HCT116 (cell line): Measurements from ENCODE around the gene HYOU1. TPM values are rescaled to one million over a fixed set of nuclear protein-coding genes. Genes with fewer than 3 reads are reported as not detected.

Experiments
- ATAC-seq: fragments of 200-7000 bp; cut with Tn5 transposase; 2 replicates; pipeline ENCODE4 v1.9.1; 2020; ENCODE audit warnings: mild to moderate bottlenecking, moderate library complexity
- BruUV-seq: library from RNA; stranded (reverse); fragments of 400-500 nt; replicated peaks from 2 replicates; lab custom pipeline; 2021; lab: Mats Ljungman, UMichigan
- CTCF ChIA-PET: fragments of 300-600 bp; sonication (Branson Sonifier 250); formaldehyde crosslinking; loops from one replicate; lab custom pipeline; 2021; ENCODE audit warnings: antibody characterized with exemption; lab: Charles Lee
- POLR2A ChIA-PET: fragments of 300-600, 350-600 bp; sonication (Branson Sonifier 250); formaldehyde crosslinking; loops from one replicate; lab custom pipeline; 2021; ENCODE audit warnings: antibody characterized with exemption; lab: Charles Lee
- RAD21 ChIA-PET, 2 experiments: fragments of 300-600 bp; sonication (Branson Sonifier 250); formaldehyde crosslinking; loops; one replicate each; lab custom pipeline; 2023; ENCODE audit warnings: low total read pairs in 2 of 2; ENCODE audit not compliant: uncharacterized antibody in 2 of 2, unreplicated experiment in 2 of 2, low non-redundant PET in 1 of 2; lab: Charles Lee
- DNase-seq: peaks from one replicate; pipeline ENCODE4 v3.0.0-alpha.2; 2010; ENCODE audit warnings: low read depth, low spot score
- H2AFZ ChIP-seq: fragments of 200-600 bp; shearing (Covaris generic), sonication (generic); 2 replicates; pipeline ENCODE4 v1.6.1; 2017; ENCODE audit warnings: low read depth, mixed run types, mixed read lengths, antibody characterized with exemption, low read length; ENCODE audit not compliant: poor library complexity, severe bottlenecking
- H3K27ac ChIP-seq: 2 replicates; pipeline ENCODE4 v1.5.1; 2012; ENCODE audit warnings: low read depth, low read length
- H3K27me3 ChIP-seq: fragments of 200-600 bp; sonication (generic); 2 replicates; pipeline ENCODE4 v1.6.1; 2016; ENCODE audit warnings: mixed run types, low read length, mixed read lengths; ENCODE audit not compliant: insufficient read depth
- H3K36me3 ChIP-seq, 2 experiments: fragments of 200-500 bp in 1 of 2; fragments of 200-600 bp in 1 of 2; sonication (Bioruptor generic) in 1 of 2; sonication (generic) in 1 of 2; 2 replicates each; pipeline versions ENCODE4 v1.5.1 to v1.6.1; 2014 to 2016; ENCODE audit warnings: low read length in 2 of 2, inconsistent platforms in 1 of 2, mixed read lengths in 1 of 2, mixed run types in 1 of 2; ENCODE audit not compliant: insufficient read depth in 2 of 2, control insufficient read depth in 1 of 2
- H3K4me1 ChIP-seq, 2 experiments: fragments of 200-600 bp in 1 of 2; sonication (generic) in 1 of 2; 2 replicates each; pipeline versions ENCODE4 v1.5.1 to v1.6.1; 2012 to 2017; ENCODE audit warnings: low read length in 2 of 2, inconsistent platforms in 1 of 2, mild to moderate bottlenecking in 1 of 2, mixed read lengths in 1 of 2, mixed run types in 1 of 2, moderate library complexity in 1 of 2; ENCODE audit not compliant: insufficient read depth in 2 of 2, control insufficient read depth in 1 of 2
- H3K4me2 ChIP-seq: fragments of 200-600 bp; sonication (generic); 2 replicates; pipeline ENCODE4 v1.6.1; 2017; ENCODE audit warnings: mixed run types, low read length, mixed read lengths
- H3K4me3 ChIP-seq, 2 experiments: fragments of 200-600 bp in 1 of 2; sonication (generic) in 1 of 2; replicated peaks in 1 of 2; 2 replicates each; pipeline ENCODE4 v1.5.1; 2011 to 2016; ENCODE audit warnings: low read length in 2 of 2, control low read depth in 1 of 2, low read depth in 1 of 2, mild to moderate bottlenecking in 1 of 2, mixed read lengths in 1 of 2, mixed run types in 1 of 2
- H3K79me2 ChIP-seq: fragments of 200-600 bp; sonication (generic); 2 replicates; pipeline ENCODE4 v1.6.1; 2017; ENCODE audit warnings: mild to moderate bottlenecking, mixed run types, low read length, moderate library complexity, mixed read lengths; ENCODE audit not compliant: insufficient read depth
- H3K9ac ChIP-seq: fragments of 200-600 bp; sonication (generic); 2 replicates; pipeline ENCODE4 v1.6.1; 2016; ENCODE audit warnings: low read length, mixed read lengths
- H3K9me2 ChIP-seq: fragments of 200-600 bp; sonication (generic), shearing (Covaris generic); 2 replicates; pipeline ENCODE4 v1.6.1; 2017; ENCODE audit warnings: mixed run types, mild to moderate bottlenecking, moderate library complexity; ENCODE audit not compliant: insufficient read depth
- H3K9me3 ChIP-seq, 2 experiments: fragments of 200-500 bp in 1 of 2; fragments of 200-600 bp in 1 of 2; sonication (Bioruptor generic) in 1 of 2; sonication (generic) in 1 of 2; 2 replicates each; pipeline ENCODE4 v1.6.1; 2014 to 2017; ENCODE audit warnings: low read length in 2 of 2, mixed read lengths in 2 of 2, inconsistent platforms in 1 of 2, low read depth in 1 of 2, mild to moderate bottlenecking in 1 of 2, mixed run types in 1 of 2, moderate library complexity in 1 of 2; ENCODE audit not compliant: control insufficient read depth in 1 of 2, insufficient read depth in 1 of 2
- H4K20me1 ChIP-seq: fragments of 200-600 bp; sonication (generic), shearing (Covaris generic); 2 replicates; pipeline ENCODE4 v1.6.1; 2017; ENCODE audit warnings: mixed run types, mild to moderate bottlenecking, moderate library complexity; ENCODE audit not compliant: insufficient read depth
- CBX3 ChIP-seq: IDR thresholded peaks from 2 replicates; pipeline ENCODE4 v1.6.1; 2012; ENCODE audit warnings: low read depth
- EGR1 ChIP-seq: IDR thresholded peaks from 2 replicates; pipeline ENCODE4 v1.6.1; 2012; ENCODE audit warnings: low read depth
- ELF1 ChIP-seq: IDR thresholded peaks from 2 replicates; pipeline ENCODE4 v1.6.1; 2012; ENCODE audit warnings: low read depth, borderline replicate concordance
- EZH2 ChIP-seq: fragments of 200-600 bp; sonication (generic); IDR thresholded peaks from 2 replicates; pipeline ENCODE4 v1.6.1; 2017; ENCODE audit warnings: antibody characterized with exemption, mixed run types
- EZH2phosphoT487 ChIP-seq: fragments of 200-600 bp; IDR thresholded peaks from 2 replicates; pipeline ENCODE4 v1.6.1; 2018; ENCODE audit warnings: antibody characterized with exemption, borderline replicate concordance
- FOSL1 ChIP-seq: IDR thresholded peaks from 2 replicates; pipeline ENCODE4 v1.6.1; 2012; ENCODE audit warnings: low read depth
- JUND ChIP-seq: IDR thresholded peaks from 2 replicates; pipeline ENCODE4 v1.6.1; 2012
- POLR2A ChIP-seq: IDR thresholded peaks from 2 replicates; pipeline ENCODE4 v1.7.0; 2011; ENCODE audit warnings: borderline replicate concordance; ENCODE audit not compliant: insufficient read depth, insufficient read length; ENCODE audit errors: extremely low read depth
- POLR2AphosphoS5 ChIP-seq: IDR thresholded peaks from 2 replicates; pipeline ENCODE4 v1.6.1; 2011; ENCODE audit warnings: mild to moderate bottlenecking, low read depth, low read length, moderate library complexity
- RAD21 ChIP-seq: IDR thresholded peaks from 2 replicates; pipeline ENCODE4 v1.6.1; 2012; ENCODE audit warnings: low read depth, mild to moderate bottlenecking
- REST ChIP-seq: IDR thresholded peaks from 2 replicates; pipeline ENCODE4 v1.6.1; 2012; ENCODE audit warnings: low read depth
- SIN3A ChIP-seq: IDR thresholded peaks from 2 replicates; pipeline ENCODE4 v1.6.1; 2012; ENCODE audit warnings: low read depth
- TCF7L2 ChIP-seq: IDR thresholded peaks from 2 replicates; pipeline ENCODE4 v1.7.0; 2011; ENCODE audit warnings: borderline replicate concordance, inconsistent platforms; ENCODE audit not compliant: insufficient read depth, insufficient read length; ENCODE audit errors: extremely low read depth
- ZFX ChIP-seq: fragments of 450-650 bp; IDR thresholded peaks from 2 replicates; pipeline ENCODE4 v1.6.1; 2017
- ZNF274 ChIP-seq: fragments of 200-500 bp; sonication (Bioruptor generic); IDR thresholded peaks from 2 replicates; pipeline ENCODE4 v1.6.1; 2014; ENCODE audit warnings: mild to moderate bottlenecking, low read depth, low read length, inconsistent platforms
- intact Hi-C: fragments of 100-400 bp; cut with micrococcal nuclease; formaldehyde crosslinking; loops from 2 replicates; pipeline ENCODE4 v1.10.0; 2022
- total RNA-seq: library from RNA; stranded (reverse); gene quantifications from one replicate; pipeline ENCODE4 v1.2.1, GENCODE V29; 2021; ENCODE audit not compliant: unreplicated experiment

The HYOU1 gene
- total RNA-seq, 1 experiment from 2014 or later, result 181 TPM

- DNase-seq (no peak), ATAC-seq (no peak)
- H3K9me2 ChIP-seq, result no peaks in the 10 kb centered on the region
- CTCF ChIA-PET, result no interaction called here
- intact Hi-C loops, result no loop called here
- no peaks in the 10 kb centered on the region for H3K27me3 ChIP-seq
- no peaks in the 10 kb centered on the region for H3K79me2 ChIP-seq
- H3K27ac ChIP-seq, result no peak overlapping the region
- RAD21 ChIA-PET, result no interaction called here
- peaks cover 47 to 48% of the 10 kb centered on the region in 2 experiments for H3K36me3 ChIP-seq
- TF ChIP-seq EGR1, result no peak
- no peak for TF ChIP-seq TCF7L2
- no peak for TF ChIP-seq CBX3
- no peak for TF ChIP-seq ZFX
- no peaks in the 10 kb centered on the region for H3K9me3 ChIP-seq
- BruUV-seq, result no TSS peak
- H3K4me1 ChIP-seq, result no peaks in the 10 kb centered on the region
- H2AFZ ChIP-seq, result no peak overlapping the region
- H3K4me3 ChIP-seq, result no peak overlapping the region
- H3K9ac ChIP-seq, result no peak overlapping the region
- POLR2A ChIA-PET, result no interaction called here
- no peak overlapping the region for H3K4me2 ChIP-seq
- H4K20me1 ChIP-seq, result no peaks in the 10 kb centered on the region
These were observed 9.8 kb downstream of the HYOU1 start for GRCh38 chr11:119047205-119047604.

GRCh38 chr11:119046489-119046888 is 10.5 kb downstream of the HYOU1 start:
- no peak overlapping the region for H3K4me2 ChIP-seq
- ChIA-PET POLR2A (no interaction called here), RAD21 (no interaction called here), CTCF (no interaction called here)
- no peak for TF ChIP-seq TCF7L2
- no peak for TF ChIP-seq POLR2A
- TF ChIP-seq RAD21, result no peak
- TF ChIP-seq EZH2, result no peak
- TF ChIP-seq EGR1, result no peak
- TF ChIP-seq REST, result no peak
- TF ChIP-seq JUND, result no peak
- no peak for TF ChIP-seq ZNF274
- no peak for TF ChIP-seq EZH2phosphoT487
- TF ChIP-seq FOSL1, result no peak
- no peak for TF ChIP-seq SIN3A
- TF ChIP-seq ELF1, result no peak
- TF ChIP-seq POLR2AphosphoS5, result no peak
- no TSS peak for BruUV-seq
- H3K4me3 ChIP-seq, result no peak overlapping the region
- H3K79me2 ChIP-seq, result no peaks in the 10 kb centered on the region
- H3K27ac ChIP-seq, result no peak overlapping the region
- H3K27me3 ChIP-seq, result no peaks in the 10 kb centered on the region
- DNase-seq, result no peak
- H3K36me3 ChIP-seq, result peaks cover 43% of the 10 kb centered on the region in 2 experiments
- H3K9me3 ChIP-seq, result no peaks in the 10 kb centered on the region
- no peaks in the 10 kb centered on the region for H3K4me1 ChIP-seq
- no peak for ATAC-seq
- H2AFZ ChIP-seq, result no peak overlapping the region
- no peaks in the 10 kb centered on the region for H3K9me2 ChIP-seq
- intact Hi-C loops, result no loop called here
- no peaks in the 10 kb centered on the region for H4K20me1 ChIP-seq
- no peak overlapping the region for H3K9ac ChIP-seq
